HG03280 (cell line): Measurements from ENCODE around the gene SLX4IP.
"Not testable (repeated sequence)": the region's sequence is repeated elsewhere in the genome, so short reads cannot be mapped to it uniquely, and the experiment has no call there.

ENCODE experiments used
- ATAC-seq: cut with Tn5 transposase; IDR thresholded peaks from one replicate; pipeline ENCODE4 v1.9.1; 2021; ENCODE audit warnings: mild to moderate bottlenecking, moderate library complexity; ENCODE audit not compliant: unreplicated experiment

SLX4IP gene

DNA sequence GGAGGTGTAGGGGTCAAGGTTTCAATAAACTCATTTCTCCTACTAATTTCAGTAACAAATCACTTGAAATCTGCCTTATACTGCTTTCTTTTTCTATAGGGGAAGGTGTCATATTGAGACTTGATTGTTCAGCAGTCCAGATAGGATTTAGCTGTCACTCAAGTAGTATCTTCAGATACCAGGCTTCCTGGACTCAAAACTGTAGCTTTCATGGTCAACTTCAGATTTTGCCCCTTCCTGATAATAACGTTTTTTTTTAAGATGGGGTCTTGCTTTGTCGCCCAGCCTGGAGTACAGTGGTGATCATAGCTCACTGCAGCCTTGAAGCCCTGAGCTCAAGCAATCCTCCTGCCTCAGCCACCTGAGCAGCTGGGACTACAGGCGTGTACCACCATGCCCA, 160.9 kb downstream of the SLX4IP start:
- ATAC-seq = no peak

DNA sequence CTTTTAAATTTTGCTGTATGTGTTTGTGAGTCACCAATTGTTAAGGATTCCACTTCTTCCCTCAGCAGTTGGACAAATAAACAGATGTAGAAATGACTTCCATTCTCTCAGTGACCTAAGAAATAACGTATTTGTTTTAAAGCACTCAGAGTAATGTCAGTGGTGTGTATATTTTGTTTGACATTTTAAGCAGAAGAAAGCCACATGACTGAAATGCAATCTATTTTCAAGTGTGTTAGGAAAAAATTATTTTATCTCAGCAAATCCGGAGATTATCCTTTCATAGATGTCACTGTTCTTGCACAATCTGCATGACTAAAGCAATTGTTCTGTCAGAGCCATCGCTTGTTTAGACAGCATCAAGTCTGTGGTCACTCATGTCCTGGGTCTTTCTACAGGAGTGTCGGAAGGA, 161.6 kb downstream of the SLX4IP start:
- ATAC-seq = no peak

DNA sequence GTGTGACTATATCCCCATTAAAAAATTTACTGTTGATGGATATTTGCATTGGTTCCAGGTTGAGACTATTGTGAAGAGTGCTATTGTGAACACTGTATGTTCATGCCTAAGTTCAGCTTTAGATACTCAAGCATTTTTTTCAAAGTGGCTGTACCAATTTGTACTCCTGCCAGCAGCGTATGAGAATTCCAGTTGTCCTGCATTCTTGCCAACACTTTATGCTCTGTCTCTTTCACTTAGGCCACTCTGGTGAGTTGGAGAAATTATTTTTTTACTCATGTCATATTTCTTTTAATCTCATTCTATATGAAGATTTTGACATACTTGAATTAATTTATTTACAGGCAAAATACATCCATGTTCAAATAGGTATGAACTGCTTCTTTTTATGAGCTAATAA, 162.5 kb downstream of the SLX4IP start:
- ATAC-seq = no peak

DNA sequence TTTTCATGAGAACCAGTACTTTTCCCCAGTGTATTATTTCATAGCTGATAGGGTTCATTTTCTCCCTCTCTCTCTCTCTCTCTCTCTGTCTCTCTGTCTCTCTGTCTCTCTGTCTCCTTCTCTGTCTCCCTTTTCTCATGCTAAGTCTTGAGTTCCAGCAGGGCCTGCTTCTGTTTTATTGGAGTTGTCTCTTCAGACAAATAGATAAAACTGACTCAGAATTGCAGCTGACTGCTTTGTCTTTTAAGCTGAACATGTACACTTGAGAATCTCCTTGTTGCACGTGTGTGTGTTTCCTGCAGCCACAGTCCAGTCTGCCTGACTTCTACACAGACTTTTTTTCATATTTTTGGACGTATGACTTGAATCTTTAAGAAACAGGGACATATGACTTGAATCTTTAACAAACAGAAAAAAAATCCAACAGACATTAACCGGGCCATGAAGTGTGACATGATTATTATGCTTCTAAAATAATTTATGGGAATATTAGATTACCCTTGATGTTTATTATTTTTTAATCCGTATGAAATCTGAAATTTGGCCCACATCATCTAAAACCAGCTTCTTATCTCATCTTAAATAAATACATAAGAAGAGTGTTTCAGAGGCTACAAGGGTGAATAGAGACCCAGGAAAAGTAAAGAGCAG, 167.2 kb downstream of the SLX4IP start:
- no peak for ATAC-seq

DNA sequence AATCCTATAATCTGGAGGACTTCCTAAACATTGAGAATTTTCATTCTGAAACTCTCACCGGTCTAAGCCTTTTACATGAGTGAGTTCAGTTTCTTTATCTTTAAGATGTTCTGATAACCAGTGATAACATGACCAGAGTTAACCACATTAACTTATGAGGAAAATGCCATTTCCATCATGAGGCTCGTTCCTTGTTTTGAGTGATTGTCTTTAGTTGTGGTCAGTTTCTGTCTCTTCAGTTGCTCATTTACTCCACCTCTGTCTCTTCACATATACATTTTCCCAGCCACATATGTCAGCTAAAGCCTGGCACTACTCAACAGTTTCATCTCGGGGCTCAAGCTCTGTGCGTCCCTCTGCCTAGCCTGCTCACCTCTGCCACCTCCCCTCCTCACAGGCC, 168.3 kb downstream of the SLX4IP start:
- no peak for ATAC-seq

DNA sequence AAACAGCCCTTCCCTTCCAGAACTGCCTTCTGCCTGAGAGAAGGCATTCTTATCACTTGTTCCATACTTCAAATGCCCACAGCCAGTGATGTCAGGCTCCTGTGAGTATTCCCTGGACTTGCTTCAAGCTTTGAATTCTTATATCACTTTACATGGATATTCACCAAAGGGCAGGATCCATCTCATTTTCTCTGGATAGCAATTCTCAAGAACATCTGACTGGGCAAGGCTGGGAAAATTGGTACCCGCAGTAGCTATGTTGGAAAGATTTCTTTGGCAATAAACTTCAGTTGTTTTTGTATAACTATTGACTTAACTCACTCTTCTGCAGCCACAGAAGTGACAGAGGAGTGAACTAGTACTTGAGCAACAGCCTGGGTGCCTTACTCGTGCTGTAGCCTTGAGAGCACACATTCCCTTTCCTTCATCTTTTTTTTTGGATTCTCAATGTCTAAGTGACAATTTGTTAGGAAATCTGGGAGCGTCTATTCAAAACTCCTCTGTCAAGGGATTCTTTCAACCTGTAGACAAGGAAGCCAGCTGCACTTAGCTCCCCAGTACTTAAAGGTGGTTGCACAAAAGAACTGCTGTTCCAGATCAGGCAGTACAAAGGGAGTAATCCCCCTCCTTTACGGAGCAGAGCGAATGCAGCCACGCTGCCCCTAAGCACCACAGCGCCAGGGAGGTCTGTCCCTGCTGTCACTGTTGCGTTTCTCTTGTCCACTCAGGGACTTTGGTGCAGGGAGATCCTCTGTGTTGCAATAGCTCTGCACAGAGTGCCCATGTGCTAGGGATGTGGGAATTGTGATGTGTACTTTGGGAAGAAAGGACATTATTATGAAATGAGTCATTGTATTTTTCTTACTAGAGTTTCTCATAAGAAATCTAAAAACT, 169.1 kb downstream of the SLX4IP start:
- no peak for ATAC-seq

DNA sequence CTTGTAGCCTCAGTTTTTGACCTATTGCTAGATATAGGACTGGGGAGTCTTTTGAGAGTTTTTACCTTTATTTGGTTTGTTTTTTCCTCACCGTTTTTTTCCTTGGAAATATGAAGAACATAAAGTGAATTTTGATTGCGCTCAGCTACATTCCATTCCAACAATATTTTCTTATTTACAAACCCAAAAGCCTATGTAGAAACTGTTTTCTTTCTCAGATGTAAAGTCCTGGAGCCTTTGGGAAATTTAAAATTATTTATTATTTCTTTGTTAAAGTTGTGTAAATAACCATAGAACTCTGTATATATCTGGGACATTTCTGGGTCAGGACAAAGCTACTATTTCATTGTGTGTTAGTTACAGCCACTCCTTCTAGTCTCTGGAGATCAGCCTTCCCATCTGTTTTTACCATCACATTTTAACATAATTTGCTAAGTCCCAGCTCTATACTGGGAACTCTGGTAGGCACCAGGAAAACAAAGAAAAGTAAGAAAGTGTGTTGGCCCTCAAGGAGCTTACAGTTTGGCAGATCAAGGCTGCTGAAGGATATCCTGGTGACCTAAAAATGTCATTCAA, 169.8 kb downstream of the SLX4IP start:
- ATAC-seq = no peak

DNA sequence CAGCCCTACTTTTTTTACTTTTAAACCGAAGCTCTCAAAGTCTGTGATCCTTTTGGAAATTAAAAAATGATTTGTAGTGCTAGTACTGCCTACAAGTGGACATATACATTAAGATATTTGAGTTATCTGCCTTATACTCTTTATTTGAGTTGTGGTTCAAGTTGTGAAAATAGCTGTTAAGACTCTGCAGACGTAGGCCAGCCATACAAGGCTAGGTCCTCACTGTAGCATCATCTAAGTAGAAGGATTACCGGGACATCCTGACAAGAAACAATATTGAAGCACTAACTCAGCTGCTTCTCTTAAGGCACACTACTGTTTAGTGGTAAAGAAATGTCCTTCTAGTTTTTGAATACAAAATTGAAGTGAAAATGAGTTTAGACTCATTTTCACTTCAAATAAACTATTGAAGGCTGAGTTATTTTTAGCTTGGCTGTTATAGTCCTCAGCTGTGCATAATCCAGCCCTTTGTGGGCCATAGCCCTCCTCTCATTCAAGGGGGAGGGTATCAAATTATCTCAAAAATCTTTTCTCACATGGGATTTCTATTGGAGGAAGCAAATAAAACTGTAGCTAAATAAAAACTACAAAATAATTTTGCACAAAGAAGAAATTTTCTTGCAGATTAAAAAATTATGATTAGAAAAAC, 170.6 kb downstream of the SLX4IP start:
- ATAC-seq = no peak

DNA sequence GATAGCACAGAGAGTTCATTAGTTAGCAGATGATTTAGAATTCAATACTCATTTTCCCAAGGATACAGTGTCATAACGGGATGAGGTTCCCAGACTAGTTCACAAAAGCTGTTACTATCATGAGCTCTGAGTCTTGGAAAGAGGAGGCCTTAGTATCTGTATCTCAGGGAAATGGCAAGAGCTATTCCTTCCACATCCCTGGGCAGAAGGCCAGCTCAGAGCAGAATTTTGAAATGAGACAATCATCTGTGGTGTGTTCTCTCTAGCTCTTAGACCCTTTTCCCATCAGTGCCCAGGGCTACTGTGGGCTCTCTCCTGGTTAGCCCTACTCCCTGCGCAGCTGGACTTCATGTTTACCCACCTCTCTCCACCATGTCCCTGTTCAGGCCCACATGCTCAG, 174.2 kb downstream of the SLX4IP start:
- ATAC-seq = no peak

DNA sequence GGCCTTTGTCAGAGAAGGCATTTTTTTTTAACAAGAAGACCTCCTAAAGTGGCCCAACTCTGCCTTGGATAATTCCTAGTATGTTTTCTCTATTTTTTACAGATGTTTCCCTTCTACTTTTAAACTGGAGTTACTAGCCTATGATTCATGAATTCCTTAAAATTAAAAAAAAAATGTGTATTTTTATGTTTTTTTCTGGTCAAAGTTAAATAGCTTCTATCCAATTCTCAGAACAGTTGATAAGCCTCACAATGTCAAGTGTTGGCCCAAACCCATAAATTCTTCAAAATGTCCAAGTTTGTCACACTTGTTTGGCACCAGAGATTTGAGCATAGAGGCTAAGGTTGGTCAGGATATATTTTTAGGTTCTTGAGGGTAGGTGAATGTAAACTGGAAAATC, 174.7 kb downstream of the SLX4IP start:
- no peak for ATAC-seq

DNA sequence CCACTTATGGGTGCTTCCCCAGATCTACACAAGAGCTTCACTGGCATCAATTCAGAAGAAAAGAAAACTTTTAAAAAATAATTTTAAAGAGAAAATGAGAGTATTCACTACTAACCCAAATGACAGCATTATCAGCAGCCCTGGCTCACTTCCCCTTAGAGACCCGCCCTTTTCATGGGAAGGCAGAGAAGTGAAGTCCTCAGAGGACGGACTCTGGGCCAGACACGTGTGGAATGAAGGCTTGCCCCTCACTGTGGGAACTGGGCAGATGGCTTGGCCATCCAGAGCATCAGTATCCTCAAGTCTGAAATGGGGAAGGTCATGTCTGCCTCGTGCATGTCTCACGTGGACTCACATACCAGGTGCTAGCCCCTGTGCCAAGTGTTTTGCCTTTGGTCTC, 175.1 kb downstream of the SLX4IP start:
- no peak for ATAC-seq

DNA sequence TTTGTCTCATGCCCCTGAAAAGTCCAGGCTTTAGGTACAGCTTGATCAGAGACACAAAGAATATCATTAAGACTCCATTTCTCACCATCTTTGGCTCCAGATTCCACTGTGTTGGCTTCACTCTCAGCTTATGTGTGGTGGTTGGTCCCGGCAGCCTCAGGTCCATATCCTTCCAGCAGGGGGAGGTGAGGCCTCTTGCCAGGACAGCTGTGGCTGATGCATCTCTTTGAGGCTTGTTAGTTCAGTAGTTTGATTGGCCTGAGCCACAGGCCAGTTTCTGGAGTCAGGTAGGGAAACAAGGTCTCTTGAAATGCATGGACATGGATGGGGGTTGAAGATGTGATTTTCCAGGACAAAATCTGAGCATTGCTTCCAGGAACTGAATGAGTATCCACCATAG, 176.3 kb downstream of the SLX4IP start:
- peak; percentile 69 for ATAC-seq

DNA sequence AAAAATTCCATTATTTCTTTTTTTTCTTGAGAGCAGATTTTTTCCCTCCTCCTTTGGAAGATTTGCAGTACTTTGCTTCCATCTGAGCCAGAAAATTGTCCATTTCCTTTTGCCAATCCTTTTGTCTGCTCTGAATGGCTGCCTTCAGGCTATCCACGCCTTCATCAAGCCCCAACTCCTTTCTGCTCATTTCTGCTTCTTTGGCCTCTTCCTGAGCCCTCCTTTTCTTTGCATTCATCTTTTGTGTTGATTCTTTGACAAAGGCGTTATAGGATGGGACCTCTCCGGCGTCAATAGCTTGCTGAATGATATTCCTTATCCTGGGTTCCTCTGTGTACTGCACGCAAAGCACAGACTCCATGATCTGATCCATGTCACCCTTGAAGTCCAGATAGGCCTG, 178.3 kb downstream of the SLX4IP start:
- ATAC-seq = not testable (repeated sequence)

DNA sequence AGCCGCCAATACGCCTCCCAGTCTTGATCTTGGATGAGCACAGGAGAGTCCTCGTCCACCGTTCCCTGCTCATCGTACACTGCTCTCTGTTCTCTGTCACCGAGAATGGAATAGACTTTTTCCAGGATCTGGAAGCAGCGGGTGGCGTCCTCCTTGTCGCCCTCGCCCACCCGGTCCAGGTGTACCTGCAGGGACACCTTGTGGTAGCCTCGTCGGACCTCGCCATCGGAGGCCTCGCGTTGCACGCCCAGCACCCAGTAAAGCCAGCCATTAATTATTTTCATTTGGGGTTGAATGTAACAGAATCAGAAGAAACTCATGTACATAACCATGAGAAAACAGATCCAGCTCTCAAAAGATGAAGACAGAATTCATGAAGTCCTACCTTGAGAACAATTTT, 178.8 kb downstream of the SLX4IP start:
- ATAC-seq = no peak

DNA sequence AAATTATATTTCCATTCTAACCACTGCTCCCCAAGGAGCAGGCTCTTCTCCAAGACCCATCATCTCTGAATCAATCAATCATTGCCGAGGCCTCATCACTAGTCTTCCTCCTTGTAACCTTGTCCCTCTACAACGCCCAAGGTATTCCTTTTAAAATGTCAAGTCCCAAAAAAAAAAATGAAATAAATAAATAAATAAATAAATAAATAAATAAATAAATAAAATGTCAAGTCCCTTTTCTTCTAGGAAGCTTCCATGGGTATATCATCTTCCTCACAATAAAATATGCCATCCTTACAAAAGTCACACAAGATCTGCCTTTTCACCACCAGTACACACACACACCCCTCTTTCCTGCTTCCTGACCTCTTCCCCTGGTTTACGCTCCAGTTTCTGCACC, 181.1 kb downstream of the SLX4IP start:
- ATAC-seq = no peak

DNA sequence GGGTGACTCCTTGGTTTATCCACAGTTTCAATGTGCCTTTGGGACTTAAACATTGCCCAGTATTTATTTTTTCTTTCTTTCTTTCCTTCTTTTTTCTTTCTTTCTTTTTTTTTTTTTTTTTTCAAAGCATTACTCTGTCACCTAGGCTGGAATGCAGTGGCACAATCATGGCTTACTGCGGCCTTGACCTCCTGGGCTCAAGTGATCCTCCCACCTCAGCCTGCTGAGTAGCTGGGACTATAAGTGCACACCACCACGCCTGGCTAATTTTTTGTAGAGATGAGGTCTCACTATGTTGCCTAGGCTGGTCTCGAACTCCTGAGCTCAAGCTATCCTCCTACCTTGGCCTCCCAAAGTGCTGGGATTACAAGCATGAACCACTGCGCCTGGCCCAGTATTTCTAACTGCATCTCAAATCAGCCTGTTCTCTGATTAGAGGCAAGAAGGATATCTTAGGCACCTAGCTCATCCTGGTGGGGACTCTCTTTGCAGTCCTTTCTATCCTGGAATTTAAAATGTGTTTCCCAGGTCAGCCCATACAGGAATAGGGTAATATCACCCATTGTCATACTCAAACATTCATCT, 182.5 kb downstream of the SLX4IP start:
- ATAC-seq = not testable (repeated sequence)

DNA sequence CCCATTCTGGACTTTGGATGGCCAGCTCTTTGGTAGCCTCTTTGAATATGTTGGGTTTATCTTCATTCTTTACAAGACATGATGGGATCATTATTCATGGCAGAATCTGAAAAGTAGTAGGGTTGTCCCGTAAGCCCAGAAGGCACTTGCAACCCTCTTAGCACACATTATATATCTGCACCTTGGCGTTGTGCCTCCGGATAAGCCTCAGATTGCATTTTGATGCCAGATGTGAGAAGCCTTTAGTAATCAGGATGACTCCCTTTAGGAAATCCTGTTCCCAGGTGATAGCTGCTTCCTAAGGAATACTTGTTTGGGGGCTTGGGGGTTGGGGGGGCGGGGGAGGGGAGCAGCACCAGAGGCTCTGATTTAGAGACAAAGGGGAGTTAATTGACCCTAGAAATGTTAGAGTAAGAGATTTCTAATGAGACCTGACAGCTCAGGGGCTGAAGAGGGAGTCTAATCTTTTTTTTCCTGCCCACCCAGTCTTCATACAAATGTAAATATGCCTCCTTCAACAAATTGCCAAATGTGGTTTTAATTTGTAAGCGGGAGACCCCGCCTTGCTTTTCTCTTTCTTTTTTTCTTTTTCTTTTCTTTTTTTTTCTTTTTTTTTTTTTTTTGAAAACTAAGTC, 183.6 kb downstream of the SLX4IP start:
- ATAC-seq = no peak

DNA sequence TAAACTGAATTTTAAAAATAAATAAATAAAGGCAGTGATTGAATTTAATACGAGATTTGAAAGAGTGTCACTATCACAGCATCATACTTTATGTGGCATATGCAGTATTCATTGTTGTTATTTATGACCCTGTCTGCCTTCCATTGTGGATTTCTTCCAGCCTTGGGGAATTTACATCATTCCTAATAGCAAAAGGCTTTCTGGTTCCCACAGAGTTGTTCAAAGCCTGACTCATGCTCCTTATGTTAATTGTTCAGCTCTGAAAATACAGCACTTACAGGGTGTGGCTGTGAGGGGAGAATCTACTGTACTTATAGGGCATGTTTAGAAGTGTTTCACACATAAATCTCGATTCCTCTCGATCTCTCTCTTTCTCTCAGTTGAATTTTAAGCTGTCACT, 184.3 kb downstream of the SLX4IP start:
- ATAC-seq = no peak

DNA sequence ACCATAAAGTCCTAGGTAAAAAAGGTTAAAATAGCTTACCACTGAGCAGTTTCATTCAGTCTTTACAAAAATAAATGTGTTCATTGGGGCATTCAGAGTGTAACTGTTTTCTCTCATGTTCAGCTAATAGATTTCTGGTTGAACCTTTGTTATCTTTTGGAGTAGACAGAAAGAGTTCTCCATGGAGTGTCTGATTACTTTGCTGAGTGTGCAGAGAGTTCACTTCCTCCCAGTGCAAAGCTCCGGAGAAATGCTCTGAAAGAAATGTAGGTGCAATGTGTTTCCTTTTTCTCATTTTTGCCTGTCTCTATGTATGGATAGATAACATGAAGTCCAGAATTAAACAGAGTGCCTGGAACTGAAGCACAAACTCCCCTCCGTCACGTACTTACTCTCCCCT, 186.0 kb downstream of the SLX4IP start:
- ATAC-seq = no peak

DNA sequence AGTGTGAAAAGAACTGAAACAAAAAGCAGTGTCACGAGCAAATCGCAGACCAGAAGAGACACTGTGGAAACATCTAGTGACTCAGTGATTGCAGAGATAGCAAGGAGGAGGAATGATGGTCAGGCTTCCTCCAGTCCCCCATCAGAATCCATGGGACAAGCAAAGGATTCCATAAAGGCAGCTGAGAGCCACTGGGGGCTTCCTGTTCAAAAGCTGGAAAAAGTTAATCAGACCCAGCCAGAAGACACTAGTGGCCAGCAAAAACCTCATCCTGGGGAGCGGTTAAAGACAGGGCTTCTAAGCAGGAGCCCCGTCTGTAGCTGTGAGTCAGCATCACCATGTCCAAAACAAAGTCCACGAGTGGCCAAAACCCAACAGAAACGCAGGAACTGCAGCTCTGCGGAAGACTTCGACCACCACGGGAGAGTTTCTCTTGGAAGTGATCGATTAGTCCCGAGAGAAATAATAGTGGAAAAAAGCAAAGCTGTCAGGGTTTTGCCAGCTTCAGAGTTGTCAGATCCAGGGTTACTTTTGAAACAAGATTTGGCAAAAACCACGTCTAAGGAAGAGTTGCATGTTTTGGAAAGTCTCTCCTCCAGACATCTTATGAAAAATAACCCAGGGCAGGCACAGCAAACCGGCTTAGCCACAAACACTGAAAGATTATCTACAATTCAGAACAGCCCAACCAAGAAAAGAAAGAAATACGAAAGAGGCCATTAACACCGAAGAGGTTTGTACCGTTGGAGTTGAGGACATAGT, 187.7 kb downstream of the SLX4IP start:
- ATAC-seq = no peak
